Right lobe of liver (tissue), 4 donors: Measurements from ENCODE around the gene DYNC1I1.

Experiments
- POLR2A ChIP-seq: fragments of 450-650 bp; IDR thresholded peaks from one replicate; pipeline ENCODE4 v1.6.1; 2017; ENCODE audit warnings: antibody characterized with exemption, mild to moderate bottlenecking
- TF ChIP-seq, protein P1 (sequence below), 4 donors: fragments of 200-600 bp in 3 of 4; fragments of 450-650 bp in 1 of 4; IDR thresholded peaks; one replicate each; pipeline versions ENCODE4 v1.5.1 to v1.8.0; 2016 to 2022; ENCODE audit warnings: antibody characterized with exemption in 4 of 4, mild to moderate bottlenecking in 2 of 4
- donor health status: DM: no; HTN: no; CAD: no.
- donor health status: DM: no; HTN: no; CAD: no.
- donor health status: DM: no; HTN: yes; CAD: no.

DNA sequence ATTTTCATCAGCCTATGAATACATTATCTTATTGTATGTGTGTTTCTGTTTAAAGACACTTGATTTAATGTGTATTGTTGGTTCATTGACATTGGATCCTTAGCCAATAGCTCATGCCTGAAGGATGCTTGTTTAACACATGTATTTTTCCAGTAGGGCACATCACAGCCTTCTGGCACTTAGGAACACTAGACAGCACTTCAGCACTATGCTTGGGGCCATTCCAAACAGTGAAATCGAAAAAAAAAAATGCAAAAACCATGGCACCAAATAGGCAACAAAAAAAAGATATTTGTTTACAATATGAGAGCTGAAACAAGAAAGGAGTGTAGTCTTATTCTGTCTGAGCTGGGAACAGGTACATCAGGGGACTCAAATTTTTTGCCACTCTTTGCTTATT lies 286.7 kb downstream of the DYNC1I1 start:
- TF ChIP-seq, protein P1, sequence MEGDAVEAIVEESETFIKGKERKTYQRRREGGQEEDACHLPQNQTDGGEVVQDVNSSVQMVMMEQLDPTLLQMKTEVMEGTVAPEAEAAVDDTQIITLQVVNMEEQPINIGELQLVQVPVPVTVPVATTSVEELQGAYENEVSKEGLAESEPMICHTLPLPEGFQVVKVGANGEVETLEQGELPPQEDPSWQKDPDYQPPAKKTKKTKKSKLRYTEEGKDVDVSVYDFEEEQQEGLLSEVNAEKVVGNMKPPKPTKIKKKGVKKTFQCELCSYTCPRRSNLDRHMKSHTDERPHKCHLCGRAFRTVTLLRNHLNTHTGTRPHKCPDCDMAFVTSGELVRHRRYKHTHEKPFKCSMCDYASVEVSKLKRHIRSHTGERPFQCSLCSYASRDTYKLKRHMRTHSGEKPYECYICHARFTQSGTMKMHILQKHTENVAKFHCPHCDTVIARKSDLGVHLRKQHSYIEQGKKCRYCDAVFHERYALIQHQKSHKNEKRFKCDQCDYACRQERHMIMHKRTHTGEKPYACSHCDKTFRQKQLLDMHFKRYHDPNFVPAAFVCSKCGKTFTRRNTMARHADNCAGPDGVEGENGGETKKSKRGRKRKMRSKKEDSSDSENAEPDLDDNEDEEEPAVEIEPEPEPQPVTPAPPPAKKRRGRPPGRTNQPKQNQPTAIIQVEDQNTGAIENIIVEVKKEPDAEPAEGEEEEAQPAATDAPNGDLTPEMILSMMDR (IDR thresholded peaks at IDR 0.05), result no peak
- TF ChIP-seq POLR2A, result no peak
